Hematopoietic multipotent progenitor cell (in vitro differentiated cells): ENCODE data around the gene MAML2. TPM values are rescaled to one million over a fixed set of nuclear protein-coding genes. Genes with fewer than 3 reads are reported as not detected.
A peak's percentile ranks its signal among the peaks of the same experiment; 100 is the strongest.

Experiments
- DNase-seq, 3 donors: peaks; one replicate each; pipeline ENCODE4 v3.0.0-alpha.2; 2011 to 2015; ENCODE audit warnings: low read depth in 2 of 3, low spot score in 2 of 3
- total RNA-seq: library from RNA; depleted of rRNA; stranded (reverse); fragments of >200 nt; gene quantifications from one replicate; pipeline ENCODE4 v1.2.3, GENCODE V29; 2012

The MAML2 gene
- total RNA-seq, 1 donor: 11.6 TPM

DNA sequence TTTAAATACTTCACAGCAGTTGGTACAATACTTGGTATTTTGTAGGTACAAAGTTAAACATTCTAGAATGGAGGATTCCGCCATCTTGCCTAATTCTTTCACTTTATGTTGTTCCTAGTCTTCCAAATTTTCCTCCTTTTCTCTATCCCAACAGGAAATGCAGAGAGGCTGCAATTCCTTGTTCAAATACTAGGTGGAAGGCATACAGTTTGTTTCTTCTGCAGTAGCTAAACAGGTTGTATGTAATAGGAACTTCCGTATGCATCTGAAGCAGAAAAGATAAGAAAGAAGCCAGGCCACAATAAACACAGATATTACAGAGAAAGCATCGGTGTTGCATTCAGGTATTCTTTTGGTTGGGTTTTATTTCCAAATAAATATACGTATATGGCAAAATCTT, 232.7 kb downstream of the MAML2 start:
- DNase-seq: no peak

DNA sequence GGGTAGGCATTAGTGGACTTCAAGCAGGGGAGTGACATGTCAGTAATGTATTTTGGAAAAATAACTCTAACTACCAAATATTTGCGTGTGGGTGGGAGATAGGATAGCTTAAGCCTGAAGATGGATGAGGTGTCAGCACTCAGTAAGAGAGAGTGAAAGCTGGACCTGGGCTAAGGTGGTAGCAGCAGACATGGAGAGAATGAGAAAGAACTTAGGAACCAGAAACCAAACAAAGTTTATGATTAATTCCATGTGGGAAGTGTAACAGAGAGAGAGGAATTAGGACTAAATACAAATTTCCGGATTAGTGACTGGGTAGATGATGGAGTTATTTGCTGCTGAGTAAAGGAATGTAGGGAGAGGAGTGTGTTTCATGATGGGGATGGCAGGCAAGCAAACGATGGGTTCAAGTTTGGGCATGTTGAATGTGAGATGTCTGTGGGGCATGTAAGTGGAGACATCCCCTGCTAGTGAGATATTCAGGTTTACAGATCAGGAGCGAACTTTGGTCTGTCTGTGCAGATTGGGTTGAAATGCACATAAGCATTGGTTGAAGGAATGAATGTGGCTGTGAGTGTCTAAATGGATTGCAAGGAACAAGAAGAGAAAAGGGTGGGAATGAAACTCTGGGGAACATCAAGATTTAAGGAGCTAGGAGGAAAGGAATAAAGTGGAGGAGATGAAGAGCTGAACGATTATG, 233.5 kb downstream of the MAML2 start:
- no peak for DNase-seq

DNA sequence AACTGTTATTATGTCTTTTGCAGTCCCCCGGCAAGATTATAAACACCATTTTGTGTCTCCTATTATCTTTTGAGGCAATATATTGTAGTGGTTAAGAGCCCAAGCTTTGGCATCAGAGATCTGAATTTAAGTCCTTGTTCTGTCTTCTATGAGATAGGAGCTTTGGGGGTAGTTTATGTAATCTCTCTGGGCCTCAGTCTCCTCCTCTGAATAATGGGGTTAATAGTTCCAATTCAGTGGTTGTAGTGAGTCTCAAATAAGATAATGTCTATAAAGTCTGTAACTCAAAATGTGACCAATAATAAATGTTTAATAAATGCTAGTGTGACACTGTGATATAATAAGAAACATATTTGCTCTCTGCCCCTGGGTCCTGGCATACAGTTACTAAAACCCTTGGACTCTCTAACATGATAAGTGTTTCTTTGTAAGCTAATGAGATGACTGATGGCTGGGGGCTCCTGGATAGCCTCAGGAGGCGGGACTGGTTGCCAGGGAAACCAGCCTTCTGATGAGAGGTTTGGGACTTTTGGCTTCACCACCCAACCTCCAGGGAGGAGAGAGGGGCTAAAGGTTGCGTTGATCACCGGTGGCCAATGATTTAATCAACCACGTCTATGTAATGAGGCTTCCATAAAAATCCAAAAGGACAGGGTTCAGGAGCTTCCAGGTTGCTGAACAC, 235.7 kb downstream of the MAML2 start:
- no peak for DNase-seq

DNA sequence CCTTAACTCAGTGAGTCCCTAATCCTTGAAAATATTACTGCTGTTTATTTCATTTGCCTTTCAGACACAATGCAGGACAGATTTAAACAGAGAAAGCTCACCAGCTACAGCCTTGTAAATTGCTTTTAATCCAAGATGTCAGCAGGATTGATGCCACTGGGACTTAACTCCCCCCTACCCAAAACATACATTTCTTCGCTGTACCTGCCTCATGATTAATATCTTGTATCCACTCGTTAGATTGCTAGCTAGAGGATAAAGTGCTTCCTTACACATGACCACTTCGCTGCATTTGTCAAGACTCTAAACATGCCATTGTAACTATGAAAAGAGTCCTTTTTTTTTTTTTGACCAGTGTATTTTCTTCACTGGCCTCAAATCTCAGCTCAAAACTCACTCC, 236.3 kb downstream of the MAML2 start:
- DNase-seq: no peak

DNA sequence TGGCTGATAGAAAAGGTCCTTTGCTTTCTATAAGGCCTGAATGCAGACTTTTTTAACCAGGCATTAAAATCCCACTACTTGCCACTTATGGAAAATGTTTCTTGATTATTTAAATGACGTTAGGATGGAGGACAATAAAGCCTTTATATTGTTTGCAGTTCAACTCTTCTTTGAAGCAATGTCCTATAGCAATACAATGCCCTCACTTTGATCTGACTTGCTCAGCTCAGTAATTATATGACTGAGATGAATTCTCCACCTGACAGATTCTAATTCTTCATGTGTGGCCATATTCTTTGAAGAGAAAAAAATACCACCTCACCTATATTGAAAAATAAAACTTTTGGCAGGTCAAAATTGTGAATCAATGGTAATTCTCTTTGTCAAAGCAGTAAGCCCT, 237.1 kb downstream of the MAML2 start:
- DNase-seq: no peak

DNA sequence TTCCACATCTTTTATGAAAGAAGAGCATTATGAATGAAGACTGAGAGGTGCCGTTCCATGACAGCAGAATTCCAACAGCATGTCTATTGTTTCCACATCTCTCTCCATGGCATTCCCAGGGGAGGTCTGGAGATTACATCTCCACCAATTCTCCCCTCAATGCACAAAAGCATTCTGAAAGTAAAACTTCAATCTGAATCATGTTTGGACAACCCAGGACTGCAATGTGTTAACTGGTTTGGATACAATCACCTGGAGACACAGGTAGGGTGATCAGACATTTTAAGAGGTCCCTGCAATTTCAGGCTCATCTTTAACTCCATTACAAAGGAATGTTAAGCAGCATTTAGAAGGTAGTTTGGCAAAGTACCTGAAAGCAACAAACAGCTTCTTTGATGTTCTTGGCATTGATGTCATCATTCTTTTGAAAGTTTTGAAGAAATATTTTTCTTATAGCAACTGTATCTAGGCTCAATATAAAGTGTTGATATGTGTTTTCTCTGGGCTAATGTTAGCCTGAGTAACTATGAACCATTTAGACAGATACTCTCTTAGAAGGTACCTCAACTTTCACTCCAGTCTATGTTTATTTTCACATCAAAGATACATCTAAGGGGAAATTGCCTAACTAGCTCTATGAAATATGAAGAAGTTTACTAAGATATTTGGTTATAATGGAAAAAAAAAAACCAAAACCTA, 237.6 kb downstream of the MAML2 start:
- DNase-seq: peak in 2 of 3 donors; percentile 9 to 15

DNA sequence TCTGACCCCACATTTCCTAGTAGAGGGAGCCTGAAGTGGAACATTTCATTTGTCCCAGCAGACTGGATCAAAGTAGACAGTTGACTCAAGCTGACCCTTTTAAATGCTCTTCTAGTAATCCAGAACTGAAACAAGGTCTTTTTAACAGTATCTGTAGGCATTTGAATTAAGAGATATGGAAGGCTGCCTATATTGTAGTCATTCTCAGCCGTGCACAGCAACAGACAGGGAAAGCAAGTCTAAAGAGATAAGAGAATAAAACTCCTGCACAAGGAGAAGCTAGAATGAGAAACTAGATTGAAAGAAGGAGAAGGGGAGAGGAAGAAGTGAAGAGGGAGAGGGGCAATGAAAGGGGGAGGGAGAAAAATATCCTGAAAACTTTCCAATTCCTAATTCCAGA, 238.5 kb downstream of the MAML2 start:
- no peak for DNase-seq

DNA sequence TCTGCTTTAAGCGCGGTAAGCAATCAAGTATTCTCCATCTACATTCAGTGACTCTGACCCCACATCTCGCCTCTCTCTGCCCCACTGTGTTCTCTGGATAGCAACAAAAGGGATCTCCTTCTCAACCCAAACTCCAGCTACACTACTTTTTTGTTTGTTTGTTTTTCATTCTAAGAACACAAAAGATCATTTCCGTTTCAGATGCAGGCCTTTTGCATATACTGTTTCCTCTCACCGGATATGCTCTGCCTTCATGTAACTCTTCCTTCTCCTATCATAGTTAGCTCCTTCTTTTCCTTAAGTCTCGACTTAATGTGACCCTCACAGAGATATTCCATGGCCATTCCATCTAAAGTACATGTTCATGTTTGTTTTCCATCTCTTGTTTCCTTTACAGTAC, 239.3 kb downstream of the MAML2 start:
- no peak for DNase-seq

DNA sequence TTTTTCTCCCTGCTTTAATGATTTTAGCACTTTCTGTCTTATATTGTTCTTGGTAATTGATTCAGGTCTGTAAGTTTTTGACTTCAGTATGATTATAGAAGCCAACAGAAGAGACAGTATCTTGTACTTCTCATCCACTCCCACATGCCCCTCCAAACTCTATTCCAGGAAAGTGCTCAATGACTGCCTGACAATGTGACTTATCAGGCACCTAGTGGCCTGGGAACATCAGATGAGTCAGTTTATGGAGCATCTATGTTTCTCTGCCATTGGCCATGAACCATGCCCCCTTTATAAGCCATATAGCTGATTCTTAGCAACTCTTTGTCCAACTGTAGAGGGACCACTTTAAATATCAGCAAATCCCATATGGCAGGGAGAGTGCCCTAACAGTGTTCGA, 239.9 kb downstream of the MAML2 start:
- DNase-seq: no peak

DNA sequence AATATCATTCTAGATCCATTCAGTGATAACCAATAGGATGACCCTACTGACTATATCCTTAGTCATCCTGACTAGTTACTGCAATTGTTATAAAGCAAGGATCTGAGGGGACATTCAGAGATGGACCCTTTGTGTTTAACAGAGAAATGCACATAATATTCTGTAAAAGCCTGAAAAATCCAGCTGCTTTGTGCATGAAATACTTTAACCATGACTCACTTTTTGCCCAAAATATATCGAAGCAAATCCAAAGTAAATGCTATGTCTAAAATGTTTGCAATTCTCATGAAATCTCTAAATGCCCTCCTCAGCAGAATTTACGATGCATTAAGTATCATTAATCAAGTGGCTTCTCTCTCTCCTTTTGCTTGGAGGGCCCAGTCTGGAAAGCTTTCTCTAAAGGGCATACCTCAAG, 240.3 kb downstream of the MAML2 start:
- DNase-seq: no peak

DNA sequence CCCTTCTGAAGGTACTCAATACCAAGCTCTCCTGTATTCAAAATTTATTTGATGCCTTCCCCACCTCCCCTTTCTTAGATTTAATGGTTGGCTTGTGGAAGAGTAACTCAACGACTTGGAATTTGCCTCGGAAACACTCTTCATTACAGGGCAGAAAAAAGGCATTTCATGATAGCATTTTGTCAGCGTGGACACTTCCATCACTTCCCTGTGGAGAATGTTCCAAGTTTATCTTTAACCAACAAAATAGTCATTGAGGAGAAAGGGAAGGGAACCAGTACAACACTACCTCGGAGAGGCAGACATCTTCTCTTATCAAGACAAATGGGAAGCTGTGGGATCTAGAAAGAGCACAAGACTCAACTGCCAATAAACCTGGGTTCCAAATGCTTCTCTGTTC, 241.8 kb downstream of the MAML2 start:
- DNase-seq: no peak

DNA sequence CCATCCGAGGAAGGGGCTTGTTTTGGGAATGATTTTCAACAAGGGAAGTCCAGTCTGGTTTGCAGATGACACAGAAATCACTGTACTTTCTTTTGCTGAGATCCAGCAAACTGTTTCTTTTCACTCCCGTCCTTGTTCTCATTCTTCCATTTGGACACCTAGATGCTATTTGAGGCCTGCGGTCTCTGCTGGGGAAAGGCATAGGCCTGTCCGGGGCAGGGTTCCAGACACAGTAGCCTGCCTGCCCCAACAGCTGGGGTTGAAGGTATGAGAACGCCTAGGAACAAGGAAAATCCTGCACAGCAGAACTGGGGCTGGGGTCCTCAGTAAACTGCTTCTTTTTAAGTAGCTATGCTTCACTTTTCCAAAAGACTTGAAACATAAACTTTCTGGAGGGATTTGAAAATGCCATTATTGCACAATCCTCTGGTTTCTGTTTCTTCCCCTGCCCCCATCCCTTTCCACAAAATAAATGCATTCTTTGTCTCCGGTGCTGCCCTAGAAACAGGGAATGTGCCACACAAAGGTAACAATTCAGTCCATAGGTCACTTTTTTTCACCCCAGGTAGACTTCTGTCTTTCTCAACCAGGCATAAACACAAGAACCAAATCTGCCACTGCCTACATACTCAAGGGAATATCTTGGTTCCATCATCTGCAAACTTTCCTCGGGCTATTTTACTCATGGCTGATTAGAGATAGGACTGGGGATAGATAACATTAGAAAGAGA, 244.3 kb downstream of the MAML2 start:
- no peak for DNase-seq

DNA sequence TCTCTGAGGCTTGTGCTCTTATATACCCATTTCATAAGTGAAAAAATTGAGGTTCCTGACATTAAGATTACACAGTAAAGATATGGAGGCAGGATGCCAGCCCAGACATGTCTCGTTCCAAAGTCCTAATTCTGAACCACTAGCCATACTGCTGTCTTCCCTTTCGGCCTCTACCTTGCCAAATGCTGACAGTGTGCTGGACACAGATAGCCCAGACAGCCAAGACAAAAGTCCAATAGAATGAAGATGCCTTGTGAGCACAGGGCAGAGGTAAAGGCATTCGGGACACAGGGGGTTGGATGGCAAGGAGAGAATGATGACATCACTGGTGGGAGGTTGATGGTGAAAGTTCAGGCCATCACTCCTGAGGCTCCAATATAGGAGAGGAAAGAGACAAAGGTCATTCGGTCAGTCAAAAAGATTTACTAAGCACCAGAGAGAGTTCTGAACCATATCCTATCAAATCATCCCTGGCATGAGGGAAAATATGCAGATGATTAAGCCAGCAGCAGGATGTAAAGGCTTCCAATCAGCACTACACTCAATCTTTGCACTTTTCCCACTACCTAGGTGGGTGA, 245.1 kb downstream of the MAML2 start:
- DNase-seq: no peak

DNA sequence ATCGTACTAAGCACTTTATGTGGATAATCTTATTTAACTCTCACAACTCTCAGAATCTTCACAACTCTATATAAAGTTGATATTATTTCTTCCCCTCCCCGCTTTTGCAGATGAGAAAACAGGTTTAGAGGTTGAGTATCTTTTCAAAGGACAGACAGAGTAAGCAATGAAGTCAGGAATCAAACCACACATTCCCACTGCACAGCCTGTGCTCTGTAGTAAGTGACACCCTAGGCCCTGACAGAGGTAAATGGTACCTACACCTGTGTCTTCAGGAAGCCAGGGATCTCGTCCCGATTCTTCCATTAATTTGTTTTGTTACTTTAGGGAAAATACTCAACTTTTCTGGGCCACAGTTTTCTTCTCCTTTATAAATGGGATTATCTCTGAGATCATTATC, 246.6 kb downstream of the MAML2 start:
- DNase-seq: no peak

DNA sequence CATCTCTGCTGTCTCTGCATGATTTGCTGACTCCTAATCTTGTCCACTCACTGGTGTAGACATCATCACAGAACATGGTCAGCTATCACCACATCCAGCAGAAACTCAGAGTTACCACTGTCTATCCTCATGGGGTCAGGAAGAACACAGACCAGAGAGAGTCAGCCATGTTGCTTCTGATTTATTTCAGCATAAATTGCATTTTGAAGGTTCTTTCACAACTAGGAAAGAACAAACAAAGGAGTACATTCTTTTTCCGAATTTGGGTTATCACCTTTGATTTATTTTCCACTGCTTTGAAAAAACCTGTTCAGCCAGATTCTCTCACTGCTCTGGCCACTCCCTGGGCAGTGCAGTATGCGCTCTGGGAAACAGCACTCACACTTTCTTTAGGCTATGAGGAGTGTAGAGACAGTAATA, 247.1 kb downstream of the MAML2 start:
- no peak for DNase-seq

DNA sequence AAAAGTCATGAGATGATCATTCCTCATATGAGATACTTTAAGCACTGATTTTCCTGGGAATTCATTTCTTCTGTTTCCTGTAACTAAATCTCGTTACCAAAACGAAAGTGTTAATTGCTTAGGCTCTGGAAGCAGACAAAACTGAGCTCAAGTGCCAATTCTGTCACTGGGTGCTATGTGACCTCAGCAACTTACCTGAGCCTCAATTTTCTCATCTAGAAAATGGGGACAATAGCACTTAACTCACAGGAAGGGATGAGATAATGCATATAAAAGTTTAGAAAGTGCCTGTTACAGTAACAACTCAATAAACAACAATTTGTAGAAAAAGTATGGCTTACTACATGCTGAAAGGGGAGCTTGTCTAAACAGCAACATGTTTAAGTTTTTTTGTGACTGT, 248.8 kb downstream of the MAML2 start:
- no peak for DNase-seq

DNA sequence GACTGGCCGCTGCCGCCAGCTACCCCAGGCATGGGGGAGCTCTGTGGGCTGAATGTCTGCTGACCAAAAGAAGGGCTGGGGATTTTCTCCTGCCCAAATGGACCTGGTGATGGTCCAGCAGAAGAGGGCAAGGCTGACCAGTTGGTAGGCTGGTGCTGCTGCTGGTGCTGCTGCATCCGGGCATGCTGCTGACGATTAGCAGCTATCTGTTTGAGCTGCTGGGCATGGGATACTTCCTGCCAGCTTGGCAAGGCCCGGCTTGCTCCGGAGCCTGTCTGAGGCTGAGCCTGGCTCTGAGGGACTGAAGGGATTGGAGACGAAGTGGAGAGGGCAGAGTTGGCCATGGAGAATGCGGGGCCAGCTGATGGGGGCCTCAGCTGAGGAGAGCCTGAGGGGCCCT, 250.5 kb downstream of the MAML2 start:
- DNase-seq: no peak

DNA sequence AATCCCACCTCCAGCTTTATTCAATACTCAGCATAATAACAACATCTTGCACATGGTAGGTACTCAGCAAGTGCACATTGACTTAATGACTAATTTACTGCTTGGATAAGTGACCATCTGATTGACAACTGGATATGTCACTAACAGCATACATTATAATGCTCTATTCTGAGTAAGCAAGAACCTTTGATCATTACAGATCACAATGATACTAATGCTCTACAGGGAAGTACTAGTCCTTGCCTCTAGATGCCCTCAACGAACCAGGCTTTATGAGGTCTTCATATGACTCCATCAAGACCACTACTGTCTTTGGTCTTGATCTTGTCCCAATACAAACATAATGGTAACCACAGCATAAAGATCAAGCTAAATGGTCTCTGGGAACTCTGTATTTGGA, 251.5 kb downstream of the MAML2 start:
- peak in 2 of 3 donors; percentile 33 to 68 for DNase-seq

DNA sequence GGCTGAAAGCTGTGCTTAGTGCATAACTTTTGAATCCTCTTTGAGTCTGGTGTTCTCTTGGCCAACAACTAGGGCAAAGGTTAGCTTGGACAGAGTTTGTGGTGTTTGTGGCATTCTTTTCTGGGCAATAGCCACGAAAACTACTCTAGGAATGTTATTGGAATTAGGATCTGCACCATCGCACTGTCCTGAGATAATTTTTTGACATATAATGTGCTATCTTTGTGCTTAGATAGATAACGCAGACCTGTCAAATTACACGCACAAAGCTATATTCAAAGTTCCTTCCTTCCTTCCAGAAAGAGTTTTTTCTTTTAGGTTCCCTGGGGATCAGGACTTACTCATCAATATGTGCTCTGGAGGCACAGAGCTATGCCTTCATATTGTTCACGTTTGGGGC, 252.3 kb downstream of the MAML2 start:
- no peak for DNase-seq

DNA sequence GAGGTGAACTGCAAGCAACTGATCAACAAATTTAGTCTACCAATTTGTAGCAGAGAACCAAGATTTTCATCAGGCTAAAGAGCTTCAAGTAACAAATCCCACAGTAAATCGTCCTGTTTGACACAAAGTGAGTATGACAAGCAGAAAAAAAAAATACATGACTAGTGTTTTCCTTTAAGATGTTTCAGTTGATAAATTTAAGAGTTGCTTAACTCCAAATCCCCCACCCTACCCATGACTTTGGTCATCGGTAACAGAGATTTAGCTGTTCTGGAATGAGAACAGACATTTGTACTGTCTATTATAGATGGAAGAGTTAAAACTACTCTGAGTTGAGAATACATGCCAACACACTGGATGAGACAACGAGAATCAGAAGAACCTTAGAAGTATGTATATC, 254.1 kb downstream of the MAML2 start:
- no peak for DNase-seq

DNA sequence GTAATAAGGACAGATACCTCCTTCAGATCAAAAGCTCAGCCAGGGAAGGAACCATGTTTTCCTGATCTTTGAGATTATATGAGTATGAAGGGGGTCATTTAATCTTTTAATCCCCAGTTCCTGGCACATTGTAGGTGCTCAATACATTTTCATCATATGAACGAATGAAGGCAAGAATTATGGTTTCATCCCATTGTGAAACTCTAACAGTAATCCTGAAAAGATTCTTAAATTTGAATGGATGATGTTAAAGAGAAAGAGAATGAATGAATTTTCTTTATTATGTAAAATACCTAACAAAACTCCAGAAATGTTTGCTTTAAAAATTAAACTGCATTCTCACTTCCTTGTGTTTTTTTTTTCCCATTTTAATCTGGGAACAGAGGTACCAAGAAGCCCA, 256.9 kb downstream of the MAML2 start:
- no peak for DNase-seq
